Ovary (tissue), 3 donors: ENCODE measurements around the gene ITGB7.

Experiments used
- CTCF ChIP-seq, 3 donors: fragments of 450-650 bp in 2 of 3; fragments of 200-600 bp in 1 of 3; IDR thresholded peaks; one replicate each; pipeline versions ENCODE4 v1.5.1 to v1.8.0; 2016 to 2022; ENCODE audit warnings: antibody characterized with exemption in 3 of 3, mild to moderate bottlenecking in 1 of 3
- POLR2A ChIP-seq: fragments of 450-650 bp; IDR thresholded peaks from one replicate; pipeline ENCODE4 v1.6.1; 2017; ENCODE audit warnings: antibody characterized with exemption, mild to moderate bottlenecking, moderate library complexity
- donor health status: DM: no; HTN: no; CAD: no.

- no peak for TF ChIP-seq CTCF (IDR thresholded peaks at IDR 0.05)
- no peak for TF ChIP-seq POLR2A
Measured at GRCh38 chr12:53160673-53161072, 46.4 kb downstream of the ITGB7 start.
